NT2/D1 (cell line): ENCODE results near the gene DTX2.
"Not testable (repeated sequence)": the region's sequence is repeated elsewhere in the genome, so short reads cannot be mapped to it uniquely, and the experiment has no call there.

Experiments
- DNase-seq: peaks from one replicate; pipeline ENCODE4 v3.0.0-alpha.2; 2011; ENCODE audit warnings: low read depth, low spot score
- H3K27me3 ChIP-seq: 2 replicates; pipeline ENCODE4 v1.6.0; 2011; ENCODE audit warnings: mild to moderate bottlenecking; ENCODE audit not compliant: insufficient read length, insufficient read depth
- H3K36me3 ChIP-seq: 2 replicates; pipeline ENCODE4 v1.6.1; 2011; ENCODE audit warnings: mild to moderate bottlenecking, low read length, mixed read lengths; ENCODE audit not compliant: insufficient read depth, insufficient read length
- H3K4me1 ChIP-seq: 2 replicates; pipeline ENCODE4 v1.5.1; 2011; ENCODE audit not compliant: insufficient read depth, insufficient read length
- H3K4me3 ChIP-seq: 2 replicates; pipeline ENCODE4 v1.5.1; 2011; ENCODE audit warnings: low read depth; ENCODE audit not compliant: insufficient read length
- H3K9ac ChIP-seq: 2 replicates; pipeline ENCODE4 v1.6.0; 2011; ENCODE audit warnings: low read depth; ENCODE audit not compliant: insufficient read length
- H3K9me3 ChIP-seq: 2 replicates; pipeline ENCODE4 v1.5.1; 2011; ENCODE audit warnings: mild to moderate bottlenecking, low read length; ENCODE audit not compliant: insufficient read depth
- SUZ12 ChIP-seq: IDR thresholded peaks from 2 replicates; pipeline ENCODE4 v1.6.1; 2011; ENCODE audit not compliant: insufficient read length, insufficient read depth; ENCODE audit errors: extremely low read depth
- YY1 ChIP-seq: IDR thresholded peaks from 2 replicates; pipeline ENCODE4 v1.6.1; 2011; ENCODE audit not compliant: insufficient read length, insufficient read depth
- ZNF274 ChIP-seq: IDR thresholded peaks from 2 replicates; pipeline ENCODE4 v1.6.1; 2011; ENCODE audit warnings: mild to moderate bottlenecking, low read depth, low read length

The DTX2 gene

DNA sequence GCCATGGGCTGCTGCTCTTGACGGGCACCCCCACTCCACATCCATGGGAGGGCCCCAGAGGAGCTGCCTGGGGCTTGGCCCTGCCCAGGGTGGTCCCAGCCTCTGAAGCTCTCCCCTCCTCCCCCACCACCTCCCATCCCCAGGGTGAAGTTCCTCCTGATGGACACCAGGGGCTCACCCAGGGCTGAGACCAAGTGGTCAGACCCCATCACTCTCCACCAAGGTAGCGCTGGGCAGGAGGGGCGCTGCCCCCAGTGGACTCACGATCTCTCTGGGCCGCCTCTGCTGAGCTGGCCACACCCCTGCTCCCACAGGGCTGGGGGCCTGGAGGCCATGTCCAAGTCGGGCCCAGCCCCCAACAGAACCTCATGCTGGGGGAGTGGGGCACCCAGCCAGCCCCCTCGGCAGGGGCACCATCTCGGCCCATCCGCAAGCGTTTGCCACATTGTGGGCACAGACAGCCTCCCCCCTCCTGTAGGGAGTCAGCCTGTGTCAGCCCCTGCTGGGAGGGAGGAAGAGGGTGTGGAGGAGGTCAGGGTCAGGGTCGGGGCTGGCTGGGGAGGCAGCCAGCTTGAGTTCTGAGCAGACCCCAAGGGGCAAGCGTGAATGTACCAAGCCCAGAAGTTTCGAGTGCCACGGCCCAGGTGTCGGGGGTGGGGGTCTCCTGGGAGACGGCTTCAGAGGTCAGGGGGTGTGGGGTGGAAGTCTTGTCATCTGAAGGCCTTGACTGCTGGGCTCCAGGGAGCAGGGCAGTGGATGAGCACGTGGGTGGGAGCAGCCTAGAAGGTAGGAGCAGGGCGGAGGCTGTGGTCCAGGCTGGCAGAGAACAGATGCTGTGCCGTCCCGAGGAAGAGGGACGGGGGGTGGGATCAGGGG is 51.7 kb downstream of the DTX2 start:
- no peak for DNase-seq

DNA sequence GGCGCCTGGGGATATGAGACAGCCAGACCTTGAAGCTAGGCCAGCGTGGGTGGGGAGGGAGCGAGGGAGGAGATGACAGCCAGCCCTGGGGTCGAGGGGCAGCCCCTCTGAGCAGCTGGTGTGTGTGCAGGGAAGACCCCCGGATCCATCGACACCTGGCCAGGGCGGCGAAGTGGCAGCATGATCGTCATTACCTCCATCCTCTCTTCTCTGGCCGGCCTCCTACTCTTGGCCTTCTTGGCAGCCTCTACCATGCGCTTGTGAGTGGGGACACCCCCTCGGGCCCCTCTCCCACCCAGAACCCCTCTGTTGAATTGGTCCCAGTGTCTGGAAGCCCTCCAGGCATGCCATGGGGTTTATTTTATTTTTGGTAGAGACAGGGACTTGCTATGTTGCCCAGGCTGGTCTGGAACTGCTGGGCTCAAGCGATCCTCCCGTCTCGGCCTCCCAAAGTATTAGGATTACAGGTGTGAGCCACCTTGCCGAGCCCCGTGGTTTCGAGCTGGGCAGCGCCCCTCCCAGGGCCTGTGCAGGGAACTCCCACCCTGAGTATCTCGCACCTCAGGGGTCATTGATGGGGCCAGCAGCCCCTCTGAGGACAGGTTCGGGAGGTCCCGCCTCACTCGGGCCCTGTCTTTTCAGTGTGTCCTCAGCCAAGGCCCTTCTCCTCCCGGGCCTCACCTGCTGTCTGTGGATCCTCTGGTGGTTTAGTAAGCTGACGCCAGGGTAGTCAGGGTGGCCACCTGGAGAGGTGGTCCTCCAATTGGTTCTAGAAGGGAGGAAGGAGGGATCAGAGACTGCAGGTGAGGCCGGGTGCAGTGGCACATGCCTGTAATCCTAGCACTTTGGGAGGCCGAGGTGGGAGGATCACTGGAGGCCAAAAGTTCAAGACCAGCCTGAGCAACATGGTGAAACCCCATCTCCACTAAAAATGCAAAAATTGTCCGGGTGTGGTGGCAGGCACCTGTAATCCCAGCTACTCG is 52.6 kb downstream of the DTX2 start:
- H3K4me3 ChIP-seq, result no peak overlapping the region
- no peak overlapping the region for H3K9ac ChIP-seq
- H3K4me1 ChIP-seq, result peaks cover 12% of the 10 kb centered on the region
- H3K9me3 ChIP-seq, result no peaks in the 10 kb centered on the region
- H3K36me3 ChIP-seq, result no peaks in the 10 kb centered on the region
- no peaks in the 10 kb centered on the region for H3K27me3 ChIP-seq
- no peak for DNase-seq
- TF ChIP-seq SUZ12, result no peak
- no peak for TF ChIP-seq YY1
- no peak for TF ChIP-seq ZNF274

More for the DNA sequence above, 51.7 kb downstream of the DTX2 start:
- Histone ChIP-seq H3K27me3 (no peaks in the 10 kb centered on the region), H3K4me3 (no peak overlapping the region), H3K9me3 (no peaks in the 10 kb centered on the region), H3K4me1 (peaks cover 12% of the 10 kb centered on the region), H3K9ac (peak overlapping the region; percentile 32), H3K36me3 (no peaks in the 10 kb centered on the region)
- TF ChIP-seq ZNF274, result no peak
- TF ChIP-seq YY1, result no peak
- TF ChIP-seq SUZ12, result no peak

DNA sequence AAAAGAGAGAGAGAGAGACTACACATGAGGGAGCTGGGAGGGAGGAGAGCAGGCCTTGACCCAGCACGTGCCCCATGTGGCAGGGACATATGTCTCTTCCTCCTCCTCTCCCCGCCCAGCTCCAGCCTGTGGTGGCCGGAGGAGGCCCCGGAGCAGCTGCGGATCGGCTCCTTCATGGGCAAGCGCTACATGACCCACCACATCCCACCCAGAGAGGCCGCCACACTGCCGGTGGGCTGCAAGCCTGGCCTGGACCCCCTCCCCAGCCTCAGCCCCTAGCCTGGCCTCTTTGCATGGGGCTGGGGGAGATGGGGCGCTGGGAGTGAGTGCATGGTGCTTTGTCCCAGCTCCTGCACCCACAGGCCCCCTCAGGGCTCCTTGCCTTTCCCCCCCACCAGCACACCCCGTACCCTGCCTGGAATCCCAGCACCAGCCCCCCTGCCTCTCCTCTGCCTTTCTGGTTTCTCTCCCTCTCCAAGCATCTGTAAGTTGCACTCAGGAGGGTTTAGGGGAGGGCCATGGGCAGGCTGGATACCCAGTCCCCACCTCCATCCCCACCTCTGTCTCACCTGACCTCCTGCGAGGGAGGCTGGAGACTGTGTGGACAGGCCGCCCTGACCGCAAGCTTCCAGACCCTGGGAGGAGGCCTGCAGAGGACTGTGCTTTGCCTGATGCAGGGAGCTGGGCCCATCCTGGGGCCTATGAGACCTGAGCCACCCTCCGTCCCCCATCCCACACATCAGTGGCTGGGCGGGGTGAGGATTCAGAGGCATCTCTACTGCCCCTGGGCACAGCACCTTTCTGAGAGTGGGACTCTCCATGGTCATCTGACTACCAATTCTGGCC is 53.6 kb downstream of the DTX2 start:
- no peak for DNase-seq

DNA sequence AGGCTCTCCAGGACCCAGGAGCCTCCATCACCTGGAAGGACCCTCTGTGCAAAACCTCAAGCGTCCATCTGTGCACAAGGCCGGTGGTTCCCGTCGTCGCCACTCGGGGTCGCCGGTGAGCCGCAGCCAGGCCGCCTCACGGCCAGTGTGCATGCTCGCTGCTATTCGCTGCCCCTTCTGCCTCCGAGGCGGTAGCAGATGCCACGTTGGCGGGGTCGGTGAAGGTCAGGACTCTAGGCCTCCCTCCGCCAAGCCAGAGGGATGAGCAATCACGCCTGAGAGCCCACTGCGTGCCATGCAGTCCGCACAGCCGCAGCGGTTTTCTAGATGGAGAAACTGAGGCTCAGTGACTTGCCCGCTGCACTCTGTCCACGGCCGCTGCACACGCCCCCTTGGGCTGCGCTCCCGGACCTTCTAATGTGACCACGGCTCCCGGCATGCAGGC is 54.5 kb downstream of the DTX2 start:
- Histone ChIP-seq H3K4me3 (no peak overlapping the region), H3K27me3 (no peaks in the 10 kb centered on the region), H3K36me3 (no peaks in the 10 kb centered on the region), H3K9me3 (no peaks in the 10 kb centered on the region), H3K4me1 (peaks cover 10% of the 10 kb centered on the region), H3K9ac (no peak overlapping the region)
- DNase-seq, result no peak
- no peak for TF ChIP-seq SUZ12
- TF ChIP-seq ZNF274, result no peak
- no peak for TF ChIP-seq YY1

More for the DNA sequence above, 53.6 kb downstream of the DTX2 start:
- Histone ChIP-seq H3K4me3 (no peak overlapping the region), H3K9ac (no peak overlapping the region), H3K4me1 (peaks cover 10% of the 10 kb centered on the region), H3K36me3 (no peaks in the 10 kb centered on the region), H3K9me3 (no peaks in the 10 kb centered on the region), H3K27me3 (no peaks in the 10 kb centered on the region)
- TF ChIP-seq ZNF274 (no peak), YY1 (no peak), SUZ12 (no peak)

DNA sequence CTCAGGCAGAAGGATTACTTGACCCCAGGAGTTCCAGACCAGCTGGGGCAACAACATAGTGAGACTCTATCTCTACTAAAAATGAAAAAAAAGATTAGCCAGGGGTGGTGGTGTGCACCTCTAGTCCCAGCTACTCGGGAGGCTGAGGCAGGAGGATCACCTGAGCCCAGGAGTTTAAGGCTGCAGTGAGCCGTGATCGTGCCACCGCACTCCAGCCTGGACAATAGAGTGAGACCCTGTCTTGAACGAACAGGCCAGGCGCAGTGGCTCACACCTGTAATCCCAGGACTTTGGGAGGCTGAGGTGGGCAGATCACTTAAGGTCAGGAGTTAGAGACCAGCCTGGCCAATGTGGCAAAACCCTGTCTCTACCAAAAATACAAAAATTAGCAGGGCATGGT is 55.4 kb downstream of the DTX2 start:
- H3K9ac ChIP-seq, H3K4me3 ChIP-seq, DNase-seq, H3K27me3 ChIP-seq, H3K36me3 ChIP-seq, H3K9me3 ChIP-seq: not testable (repeated sequence)
- peaks cover 10% of the 10 kb centered on the region for H3K4me1 ChIP-seq

DNA sequence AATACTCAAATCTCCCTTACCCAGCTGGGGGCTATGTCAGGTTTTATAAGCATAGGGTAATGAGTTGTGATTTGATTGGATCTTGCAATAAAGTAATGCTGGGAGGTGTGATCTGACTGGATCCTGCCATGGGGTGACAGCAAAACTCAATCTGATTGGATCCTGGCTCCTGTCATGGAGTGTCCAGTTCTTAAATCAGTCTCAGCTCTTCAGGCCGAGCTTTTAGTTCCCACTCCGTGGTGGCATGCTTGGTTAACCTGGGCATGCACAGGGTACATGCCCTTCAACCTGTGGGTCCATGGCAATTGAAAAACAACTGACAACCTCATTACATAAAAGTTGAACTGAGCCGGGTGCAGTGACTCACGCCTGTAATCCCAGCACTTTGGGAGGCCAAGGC is 64.7 kb downstream of the DTX2 start:
- not testable (repeated sequence) for H3K27me3 ChIP-seq, H3K9ac ChIP-seq, H3K36me3 ChIP-seq

DNA sequence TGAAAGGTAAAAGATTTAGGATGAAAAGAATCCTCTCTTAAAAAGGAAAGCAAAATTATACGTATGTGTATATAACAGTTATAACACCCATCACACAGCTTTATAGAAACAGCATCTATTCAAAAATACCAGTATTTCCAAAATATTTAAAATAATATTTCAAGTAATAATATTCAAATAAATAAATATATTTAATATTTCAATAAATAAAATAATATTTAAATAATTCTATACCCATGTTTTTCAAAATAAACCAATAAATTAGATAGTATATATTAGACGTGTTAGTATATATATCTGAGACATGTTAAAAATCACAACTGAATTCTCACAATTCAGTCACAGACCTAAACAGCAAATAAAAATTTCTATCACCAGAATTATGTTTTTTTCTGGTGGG is 70.1 kb downstream of the DTX2 start:
- H3K9me3 ChIP-seq, DNase-seq, H3K9ac ChIP-seq, H3K36me3 ChIP-seq, H3K4me3 ChIP-seq, H3K4me1 ChIP-seq, H3K27me3 ChIP-seq: not testable (repeated sequence)

More for the DNA sequence above, 64.7 kb downstream of the DTX2 start:
- not testable (repeated sequence) for H3K4me1 ChIP-seq, DNase-seq, H3K9me3 ChIP-seq, H3K4me3 ChIP-seq

DNA sequence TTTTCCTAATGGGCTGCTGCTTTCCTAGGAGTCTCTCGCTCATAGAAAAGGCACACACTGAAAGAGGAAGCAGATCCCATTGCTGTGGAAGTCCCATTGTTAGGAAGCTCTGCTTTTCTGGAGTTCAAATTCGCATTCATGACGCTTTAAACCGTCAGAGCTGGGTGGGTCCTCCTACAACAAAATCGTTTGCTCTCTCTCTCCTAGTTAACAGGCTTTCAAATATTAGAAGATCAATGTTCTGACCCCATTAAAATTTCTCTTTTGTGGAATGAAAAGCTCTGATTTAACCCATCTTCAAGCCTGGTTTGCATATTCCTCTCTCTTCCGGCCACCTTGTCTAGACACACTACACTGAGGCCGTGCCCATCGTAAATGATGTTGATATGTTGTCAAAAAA is 81.7 kb downstream of the DTX2 start, which contains the start of gene SPDYE16:
TSS of gene SPDYE16 (minus strand) at position 101 of the 400 bp plus-strand sequence. CDS start 1,838 bp downstream, outside the sequence.
- DNase-seq, H3K9ac ChIP-seq, H3K27me3 ChIP-seq, H3K4me1 ChIP-seq, H3K36me3 ChIP-seq, H3K4me3 ChIP-seq, H3K9me3 ChIP-seq: not testable (repeated sequence)

DNA sequence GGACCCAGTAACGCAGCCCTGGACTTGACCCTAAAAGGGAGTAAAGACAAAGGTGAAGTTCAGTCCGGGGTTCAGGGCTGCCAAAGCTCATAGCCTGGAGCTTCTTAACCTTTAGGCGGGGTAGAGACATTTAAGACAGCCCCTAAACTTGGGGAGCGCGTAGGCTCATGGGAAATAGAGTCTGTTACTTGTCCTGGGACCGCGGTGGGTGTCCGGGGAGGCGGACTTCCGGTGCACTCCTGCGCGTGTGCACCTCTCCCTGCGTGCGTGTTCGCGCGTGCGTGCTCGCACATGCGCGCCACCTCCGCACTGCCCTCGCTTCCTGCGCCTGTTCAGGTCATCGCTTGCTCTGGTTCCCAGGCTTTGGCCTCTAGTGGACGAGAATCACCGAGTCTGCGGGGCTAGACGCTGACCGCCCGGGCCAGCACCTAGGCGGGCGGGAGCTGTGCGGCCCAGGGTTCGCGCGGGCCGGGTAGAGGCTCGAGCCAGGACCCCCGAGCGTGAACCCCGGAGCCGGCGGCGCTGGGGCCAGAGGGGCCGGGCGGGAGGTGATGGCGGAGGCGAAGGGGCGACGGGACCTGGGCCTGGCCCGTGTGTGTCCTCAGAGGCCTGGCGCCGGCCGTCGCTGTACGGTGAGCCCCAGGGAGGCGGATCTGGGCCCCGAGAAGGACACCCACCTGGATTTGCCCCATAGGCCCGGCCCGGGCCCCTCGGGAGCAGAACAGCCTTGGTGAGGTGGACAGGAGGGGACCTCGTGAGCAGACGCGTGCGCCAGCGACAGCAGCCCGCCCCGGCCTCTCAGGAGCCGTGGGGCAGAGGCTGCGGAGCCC is 87.7 kb downstream of the DTX2 start:
- not testable (repeated sequence) for H3K36me3 ChIP-seq, H3K4me1 ChIP-seq, H3K27me3 ChIP-seq, H3K9me3 ChIP-seq
- Histone ChIP-seq H3K9ac (peak overlapping the region; percentile 79), H3K4me3 (peak overlapping the region; percentile 71)
- peak; percentile 91 for DNase-seq
